GM12878 (cell line): ENCODE data around the gene FAM161A. TPM values are rescaled to one million over a fixed set of nuclear protein-coding genes. Genes with fewer than 3 reads are reported as not detected.
A peak's percentile ranks its signal among the peaks of the same experiment; 100 is the strongest.

Source experiments
- ATAC-seq: fragments of 200-7000 bp; cut with Tn5 transposase; 3 replicates; pipeline ENCODE4 v1.9.1; 2020; ENCODE audit warnings: mild to moderate bottlenecking, moderate library complexity
- BruUV-seq: library from RNA; stranded (reverse); fragments of 400-500 nt; replicated peaks from 2 replicates; lab custom pipeline; 2021; lab: Mats Ljungman, UMichigan
- CTCF ChIA-PET: fragments of 300-600 bp; sonication (Branson Sonifier 250); formaldehyde crosslinking; extraction: SDS; loops from one replicate; lab custom pipeline; 2021; ENCODE audit warnings: inconsistent platforms; lab: Yijun Ruan, JAX
- POLR2A ChIA-PET: fragments of 350-600 bp; formaldehyde crosslinking; extraction: SDS; loops from one replicate; lab custom pipeline; 2021; ENCODE audit warnings: inconsistent platforms; lab: Charles Lee
- RAD21 ChIA-PET: fragments of 300-600 bp; sonication (Branson Sonifier 250); formaldehyde crosslinking; loops from one replicate; lab custom pipeline; 2023; ENCODE audit warnings: antibody characterized with exemption; ENCODE audit not compliant: unreplicated experiment; lab: Charles Lee
- SMC1A ChIA-PET: fragments of 300-600 bp; sonication (Branson Sonifier 250); formaldehyde crosslinking; loops from one replicate; lab custom pipeline; 2023; ENCODE audit not compliant: unreplicated experiment, uncharacterized antibody; lab: Charles Lee
- DNase-seq: peaks from one replicate; pipeline ENCODE4 v3.0.0-alpha.2; 2011; ENCODE audit warnings: low read depth, low spot score
- FAIRE-seq: peaks from 3 replicates; lab custom pipeline; 2011; peaks lifted over from hg19 to GRCh38; lab: Jason Lieb, UNC
- H2AFZ ChIP-seq: 2 replicates; pipeline ENCODE4 v1.6.0; 2011; ENCODE audit warnings: low read depth, low read length, control low read depth; ENCODE audit not compliant: control insufficient read depth
- H3K27ac ChIP-seq: 2 replicates; pipeline ENCODE4 v1.5.1; 2011; ENCODE audit warnings: control low read depth; ENCODE audit not compliant: control insufficient read depth, insufficient read depth
- H3K27me3 ChIP-seq, 2 experiments: replicated peaks in 1 of 2; 2 replicates each; pipeline versions ENCODE4 v1.6.0 to v1.6.1; 2011; ENCODE audit warnings: low read length in 1 of 2; ENCODE audit not compliant: control insufficient read depth in 2 of 2, insufficient read depth in 2 of 2
- H3K36me3 ChIP-seq, 2 experiments: 2 replicates each; pipeline ENCODE4 v1.5.1; 2011; ENCODE audit warnings: low read length in 1 of 2; ENCODE audit not compliant: control insufficient read depth in 2 of 2, insufficient read depth in 2 of 2
- H3K4me1 ChIP-seq: 2 replicates; pipeline ENCODE4 v1.6.1; 2011; ENCODE audit warnings: mild to moderate bottlenecking, low read length, moderate library complexity, mixed read lengths; ENCODE audit not compliant: control insufficient read depth, insufficient read depth
- H3K4me2 ChIP-seq: 2 replicates; pipeline ENCODE4 v1.6.0; 2011; ENCODE audit warnings: control low read depth; ENCODE audit not compliant: control insufficient read depth, insufficient read depth
- H3K4me3 ChIP-seq: fragments of 200-600 bp; sonication (generic); 2 replicates; pipeline ENCODE4 v1.5.1; 2016
- H3K79me2 ChIP-seq: 2 replicates; pipeline ENCODE4 v1.6.0; 2011; ENCODE audit warnings: low read length; ENCODE audit not compliant: control insufficient read depth, insufficient read depth
- H3K9ac ChIP-seq: 2 replicates; pipeline ENCODE4 v1.8.0; 2011; ENCODE audit warnings: low read length, control low read depth, mixed read lengths; ENCODE audit not compliant: control insufficient read depth, insufficient read depth
- H3K9me3 ChIP-seq: replicated peaks from 3 replicates; pipeline ENCODE4 v1.5.1; 2011; ENCODE audit warnings: mild to moderate bottlenecking, low read length; ENCODE audit not compliant: control insufficient read depth, insufficient read depth
- H4K20me1 ChIP-seq: 2 replicates; pipeline ENCODE4 v1.6.0; 2011; ENCODE audit not compliant: control insufficient read depth, insufficient read depth
- BCL3 ChIP-seq: IDR thresholded peaks from 2 replicates; pipeline ENCODE4 v1.6.1; 2011; ENCODE audit warnings: borderline replicate concordance, low read depth, mild to moderate bottlenecking, moderate library complexity, low read length; ENCODE audit not compliant: insufficient read depth, poor library complexity, severe bottlenecking
- CBX3 ChIP-seq: fragments of 200-600 bp; sonication (generic); IDR thresholded peaks from 2 replicates; pipeline ENCODE4 v1.6.1; 2016; ENCODE audit warnings: low read depth, borderline replicate concordance
- E4F1 ChIP-seq: fragments of 450-650 bp; IDR thresholded peaks from 2 replicates; pipeline ENCODE4 v1.6.1; 2018; ENCODE audit warnings: borderline replicate concordance, mild to moderate bottlenecking; ENCODE audit not compliant: partially characterized antibody
- EGR1 ChIP-seq, 2 experiments: IDR thresholded peaks; 1 replicate in 1 of 2; 2 replicates in 1 of 2; pipeline ENCODE4 v1.6.1; 2011 to 2012; ENCODE audit warnings: low read depth in 2 of 2, low read length in 2 of 2, borderline replicate concordance in 1 of 2, mild to moderate bottlenecking in 1 of 2, moderate library complexity in 1 of 2
- EZH2 ChIP-seq: IDR thresholded peaks from 2 replicates; pipeline ENCODE4 v1.6.1; 2012; ENCODE audit warnings: low read depth, mild to moderate bottlenecking, control low read depth, inconsistent platforms, low read length, borderline replicate concordance; ENCODE audit not compliant: control insufficient read depth
- HCFC1 ChIP-seq: fragments of 150-350 bp; IDR thresholded peaks from 2 replicates; pipeline ENCODE4 v1.6.1; 2014; ENCODE audit warnings: low read length
- IRF4 ChIP-seq: IDR thresholded peaks from 2 replicates; pipeline ENCODE4 v1.6.1; 2011; ENCODE audit warnings: low read depth, low read length
- NR2C1 ChIP-seq: fragments of 450-650 bp; IDR thresholded peaks from 2 replicates; pipeline ENCODE4 v1.6.1; 2017; ENCODE audit warnings: antibody characterized with exemption, mild to moderate bottlenecking, moderate library complexity
- POLR2AphosphoS5 ChIP-seq: IDR thresholded peaks from 2 replicates; pipeline ENCODE4 v1.6.1; 2011; ENCODE audit warnings: mild to moderate bottlenecking, low read length, inconsistent platforms
- RB1 ChIP-seq: fragments of 450-650 bp; formaldehyde crosslinking; IDR thresholded peaks from 2 replicates; pipeline ENCODE4 v1.6.1; 2017; ENCODE audit warnings: mild to moderate bottlenecking, borderline replicate concordance
- SMAD5 ChIP-seq: IDR thresholded peaks from 2 replicates; pipeline ENCODE4 v1.6.1; 2016; ENCODE audit warnings: antibody characterized with exemption, low read depth
- STAT1 ChIP-seq: fragments of 450-650 bp; conservative IDR thresholded peaks from 2 replicates; pipeline ENCODE4 v1.6.1; 2014; ENCODE audit warnings: antibody characterized with exemption, mild to moderate bottlenecking
- ZNF274 ChIP-seq: IDR thresholded peaks from one replicate; pipeline ENCODE4 v1.8.0; 2011; ENCODE audit not compliant: insufficient read length, insufficient read depth
- WGBS: methylation state at CpG from one replicate; pipeline ENCODE4 v1.1.6; 2016; ENCODE audit warnings: low lambda C conversion rate; ENCODE audit not compliant: insufficient replicate concordance, insufficient coverage; ENCODE audit errors: missing lambda C conversion rate; 5-methylcytosine and 5-hydroxymethylcytosine counted together
- in situ Hi-C: fragments of 300-500 bp; cut with MboI; formaldehyde crosslinking; loops from 9 replicates; pipeline ENCODE4 v1.14.3; 2018; ENCODE audit warnings: mixed read lengths
- intact Hi-C: fragments of 100-400 bp; cut with micrococcal nuclease; formaldehyde crosslinking; loops from one replicate; pipeline ENCODE4 v1.14.2; 2022; ENCODE audit not compliant: unreplicated experiment
- polyA plus RNA-seq, 11 experiments: library from polyadenylated mRNA; depleted of rRNA in 4 of 11; unstranded in 6 of 11; stranded (reverse) in 5 of 11; fragments of >200 nt; fragmentation: Nextera tagmentation in 4 of 11; fragmentation: Illumina TruSeq in 1 of 11; extraction: Ambion mirVana in 4 of 11; extraction: Trizol in 1 of 11; gene quantifications; 1 replicate in 1 of 11; 2 replicates in 10 of 11; pipeline versions ENCODE4 v1.2.1 to v1.2.3, GENCODE V29; 2011 to 2016; ENCODE audit warnings: inconsistent platforms in 2 of 11, missing spikeins in 2 of 11, low read depth in 1 of 11
- total RNA-seq, 4 experiments: library from RNA; depleted of rRNA in 3 of 4; stranded (reverse); fragments of >200 nt in 3 of 4; fragmentation: Illumina TruSeq in 1 of 4; extraction: Trizol in 1 of 4; gene quantifications; 2 replicates each; pipeline versions ENCODE4 v1.2.1 to v1.2.3, GENCODE V29; 2013 to 2021
- TF ChIP-seq, protein P1 (sequence below): IDR thresholded peaks from 2 replicates; pipeline ENCODE4 v1.6.1; 2012; ENCODE audit warnings: low read depth, low read length, improper control_type of control experiment

Gene FAM161A
- total and polyA plus RNA-seq, 10 of the 15 experiments (the other 5 are each of a cell fraction or from before 2014, with no cell fraction given) = 2.2 to 12.2 (median 8.9) TPM

GRCh38 chr2:61816480-61817355 is 37.1 kb downstream of the FAM161A start (continued):
- TF ChIP-seq BCL3 (no peak), ZNF274 (no peak), EGR1 (IDR thresholded peaks at IDR 0.05; ENCODE audit: borderline replicate concordance in 1 of 2, low read depth in 2 of 2, low read length in 2 of 2) (no peak), NR2C1 (no peak), STAT1 (no peak), EZH2 (no peak), POLR2AphosphoS5 (no peak), CBX3 (no peak)

- Histone ChIP-seq H2AFZ (no peak overlapping the region), H3K4me1 (no peaks in the 10 kb centered on the region), H3K36me3 (no peaks in the 10 kb centered on the region), H4K20me1 (no peaks in the 10 kb centered on the region), H3K9ac (no peak overlapping the region), H3K4me3 (no peak overlapping the region), H3K4me2 (no peak overlapping the region), H3K27ac (no peak overlapping the region), H3K9me3 (no peaks in the 10 kb centered on the region), H3K27me3 (no peaks in the 10 kb centered on the region; a peak in 1 of 4 replicates), H3K79me2 (no peaks in the 10 kb centered on the region)
- ATAC-seq (no peak), FAIRE-seq (peak; percentile 71), DNase-seq (no peak)
- 73% methylated on average over 6 of the region's 6 CpGs for WGBS
- RAD21 ChIA-PET = no interaction called here
- in situ Hi-C loops = no loop called here
- CTCF ChIA-PET = interaction anchor here (0.5 to 1.3 kb wide), 2 partner anchors 39 to 389 kb away, joined by 3 read pairs; no protein-coding TSS in a partner anchor
- no TSS peak for BruUV-seq
- SMC1A ChIA-PET = no interaction called here
- intact Hi-C loops = no loop called here
- POLR2A ChIA-PET = interaction anchor here (1.2 kb wide), 1 partner anchor 104 kb away, joined by 4 read pairs; no protein-coding TSS in a partner anchor
- TF ChIP-seq E4F1 (no peak), SMAD5 (no peak), IRF4 (no peak), HCFC1 (no peak), RB1 (no peak)
- TF ChIP-seq, protein P1, sequence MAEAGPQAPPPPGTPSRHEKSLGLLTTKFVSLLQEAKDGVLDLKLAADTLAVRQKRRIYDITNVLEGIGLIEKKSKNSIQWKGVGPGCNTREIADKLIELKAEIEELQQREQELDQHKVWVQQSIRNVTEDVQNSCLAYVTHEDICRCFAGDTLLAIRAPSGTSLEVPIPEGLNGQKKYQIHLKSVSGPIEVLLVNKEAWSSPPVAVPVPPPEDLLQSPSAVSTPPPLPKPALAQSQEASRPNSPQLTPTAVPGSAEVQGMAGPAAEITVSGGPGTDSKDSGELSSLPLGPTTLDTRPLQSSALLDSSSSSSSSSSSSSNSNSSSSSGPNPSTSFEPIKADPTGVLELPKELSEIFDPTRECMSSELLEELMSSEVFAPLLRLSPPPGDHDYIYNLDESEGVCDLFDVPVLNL = no peak
Measured at GRCh38 chr2:61814539-61815160, 39.2 kb downstream of the FAM161A start.
